MM.1S (cell line): ENCODE measurements around the gene ZBTB38.

Experiments used
- DNase-seq: peaks from one replicate; pipeline ENCODE4 v3.0.0-alpha.2; 2015
- H2AFZ ChIP-seq: fragments of 300-600 bp; sonication (generic); 2 replicates; pipeline ENCODE4 v1.6.0; 2016; ENCODE audit warnings: antibody characterized with exemption, low read length
- H3F3A ChIP-seq: fragments of 300-600 bp; sonication (generic); 2 replicates; pipeline ENCODE4 v1.6.1; 2016; ENCODE audit warnings: mild to moderate bottlenecking, antibody characterized with exemption, low read length, moderate library complexity, mixed read lengths; ENCODE audit not compliant: insufficient read depth
- H3K27ac ChIP-seq: fragments of 300-600 bp; sonication (generic); 2 replicates; pipeline ENCODE4 v1.5.1; 2016; ENCODE audit warnings: mild to moderate bottlenecking, low read length
- H3K27me3 ChIP-seq: fragments of 300-600 bp; sonication (generic); replicated peaks from 2 replicates; pipeline ENCODE4 v1.6.0; 2016; ENCODE audit warnings: low read length; ENCODE audit not compliant: insufficient read depth
- H3K36me3 ChIP-seq: fragments of 300-600 bp; sonication (generic); replicated peaks from 2 replicates; pipeline ENCODE4 v1.6.1; 2016; ENCODE audit warnings: mild to moderate bottlenecking, low read length, mixed read lengths; ENCODE audit not compliant: insufficient read depth
- H3K4me1 ChIP-seq: fragments of 300-600 bp; sonication (generic); 2 replicates; pipeline ENCODE4 v1.6.1; 2016; ENCODE audit warnings: low read length, mixed read lengths
- H3K4me2 ChIP-seq: fragments of 300-600 bp; sonication (generic); 2 replicates; pipeline ENCODE4 v1.6.0; 2016; ENCODE audit warnings: low read depth, low read length
- H3K4me3 ChIP-seq: fragments of 300-600 bp; sonication (generic); 2 replicates; pipeline ENCODE4 v1.5.1; 2016; ENCODE audit warnings: low read length, mixed read lengths
- H3K79me2 ChIP-seq: fragments of 300-600 bp; sonication (generic); 2 replicates; pipeline ENCODE4 v1.6.1; 2016; ENCODE audit warnings: mixed run types, low read length, mixed read lengths
- H3K9ac ChIP-seq: fragments of 300-600 bp; sonication (generic); 2 replicates; pipeline ENCODE4 v1.6.1; 2016; ENCODE audit warnings: low read length, mixed read lengths
- H3K9me2 ChIP-seq: fragments of 300-600 bp; sonication (generic); replicated peaks from 2 replicates; pipeline ENCODE4 v1.6.1; 2016; ENCODE audit warnings: mild to moderate bottlenecking, low read length, mixed read lengths; ENCODE audit not compliant: insufficient read depth
- H3K9me3 ChIP-seq: fragments of 300-600 bp; sonication (generic); replicated peaks from 2 replicates; pipeline ENCODE4 v1.6.1; 2016; ENCODE audit warnings: mild to moderate bottlenecking, low read length, mixed read lengths; ENCODE audit not compliant: insufficient read depth
- H4K20me1 ChIP-seq: fragments of 300-600 bp; sonication (generic); 2 replicates; pipeline ENCODE4 v1.6.1; 2016; ENCODE audit warnings: mild to moderate bottlenecking, low read length, moderate library complexity, mixed read lengths; ENCODE audit not compliant: insufficient read depth
- CTCF ChIP-seq: fragments of 300-600 bp; sonication (generic); IDR thresholded peaks from 2 replicates; pipeline ENCODE4 v1.5.1; 2016; ENCODE audit warnings: antibody characterized with exemption, low read length, mixed read lengths
- EZH2 ChIP-seq: fragments of 300-600 bp; sonication (generic); optimal IDR thresholded peaks from 2 replicates; pipeline ENCODE3; 2017; ENCODE audit warnings: low read depth, mild to moderate bottlenecking, antibody characterized with exemption, low read length, mixed read lengths
- EZH2phosphoT487 ChIP-seq: fragments of 300-600 bp; sonication (generic); IDR thresholded peaks from 2 replicates; pipeline ENCODE4 v1.6.1; 2018; ENCODE audit warnings: antibody characterized with exemption, low read length

ZBTB38 gene

GRCh38 chr3:141331377-141332318, 36.7 kb upstream of the ZBTB38 start:
- no peak for TF ChIP-seq CTCF
- TF ChIP-seq EZH2phosphoT487, result no peak
- no peak for TF ChIP-seq EZH2
- Histone ChIP-seq H3K9me2 (no peaks in the 10 kb centered on the region), H3K27me3 (no peaks in the 10 kb centered on the region), H3K9ac (no peak overlapping the region), H4K20me1 (no peaks in the 10 kb centered on the region), H3K79me2 (no peaks in the 10 kb centered on the region), H3K9me3 (no peaks in the 10 kb centered on the region), H2AFZ (no peak overlapping the region), H3K27ac (no peak overlapping the region), H3K36me3 (no peaks in the 10 kb centered on the region), H3K4me2 (no peak overlapping the region), H3K4me1 (peaks cover 2% of the 10 kb centered on the region; the same call in 1 of the 2 replicates), H3K4me3 (no peak overlapping the region), H3F3A (no peaks in the 10 kb centered on the region)
- no peak for DNase-seq

GRCh38 chr3:141332416-141332815, 35.9 kb upstream of the ZBTB38 start:
- H3K36me3 ChIP-seq, result no peaks in the 10 kb centered on the region
- H4K20me1 ChIP-seq, result no peaks in the 10 kb centered on the region
- no peak overlapping the region for H3K4me2 ChIP-seq
- H3K4me3 ChIP-seq, result no peak overlapping the region
- 0 out of 2 replicates have a peak, but pooled peaks cover 4% of the 10 kb centered on the region for H3F3A ChIP-seq
- no peak overlapping the region for H2AFZ ChIP-seq
- no peak overlapping the region for H3K9ac ChIP-seq
- no peaks in the 10 kb centered on the region for H3K9me2 ChIP-seq
- H3K9me3 ChIP-seq, result no peaks in the 10 kb centered on the region
- DNase-seq, result no peak
- no peaks in the 10 kb centered on the region for H3K27me3 ChIP-seq
- TF ChIP-seq EZH2phosphoT487 (no peak), EZH2 (no peak), CTCF (no peak)
- H3K4me1 ChIP-seq, result peaks cover 8% of the 10 kb centered on the region
- no peak overlapping the region for H3K27ac ChIP-seq
- H3K79me2 ChIP-seq, result no peaks in the 10 kb centered on the region

- peaks cover 12% of the 10 kb centered on the region for H3K4me1 ChIP-seq
- DNase-seq, result no peak
- H3F3A ChIP-seq, result 0 out of 2 replicates have a peak, but pooled peaks cover 4% of the 10 kb centered on the region
These were observed 34.3 kb upstream of the ZBTB38 start for GRCh38 chr3:141333836-141334626.

More at GRCh38 chr3:141333836-141334626, 34.3 kb upstream of the ZBTB38 start:
- no peak overlapping the region for H2AFZ ChIP-seq
- no peaks in the 10 kb centered on the region for H4K20me1 ChIP-seq
- H3K79me2 ChIP-seq, result no peaks in the 10 kb centered on the region
- H3K4me2 ChIP-seq, result no peak overlapping the region
- H3K36me3 ChIP-seq, result no peaks in the 10 kb centered on the region
- no peaks in the 10 kb centered on the region for H3K9me3 ChIP-seq
- H3K9ac ChIP-seq, result no peak overlapping the region
- H3K4me3 ChIP-seq, result no peak overlapping the region
- H3K27me3 ChIP-seq, result no peaks in the 10 kb centered on the region
- no peak for TF ChIP-seq EZH2
- TF ChIP-seq CTCF, result no peak
- TF ChIP-seq EZH2phosphoT487, result no peak
- H3K9me2 ChIP-seq, result no peaks in the 10 kb centered on the region
- H3K27ac ChIP-seq, result no peak overlapping the region
